NT2/D1 (cell line): ENCODE measurements around the gene PCDHGB7.

Experiments
- SUZ12 ChIP-seq: IDR thresholded peaks from 2 replicates; pipeline ENCODE4 v1.6.1; 2011; ENCODE audit not compliant: insufficient read length, insufficient read depth; ENCODE audit errors: extremely low read depth
- YY1 ChIP-seq: IDR thresholded peaks from 2 replicates; pipeline ENCODE4 v1.6.1; 2011; ENCODE audit not compliant: insufficient read length, insufficient read depth
- ZNF274 ChIP-seq: IDR thresholded peaks from 2 replicates; pipeline ENCODE4 v1.6.1; 2011; ENCODE audit warnings: mild to moderate bottlenecking, low read depth, low read length

DNA sequence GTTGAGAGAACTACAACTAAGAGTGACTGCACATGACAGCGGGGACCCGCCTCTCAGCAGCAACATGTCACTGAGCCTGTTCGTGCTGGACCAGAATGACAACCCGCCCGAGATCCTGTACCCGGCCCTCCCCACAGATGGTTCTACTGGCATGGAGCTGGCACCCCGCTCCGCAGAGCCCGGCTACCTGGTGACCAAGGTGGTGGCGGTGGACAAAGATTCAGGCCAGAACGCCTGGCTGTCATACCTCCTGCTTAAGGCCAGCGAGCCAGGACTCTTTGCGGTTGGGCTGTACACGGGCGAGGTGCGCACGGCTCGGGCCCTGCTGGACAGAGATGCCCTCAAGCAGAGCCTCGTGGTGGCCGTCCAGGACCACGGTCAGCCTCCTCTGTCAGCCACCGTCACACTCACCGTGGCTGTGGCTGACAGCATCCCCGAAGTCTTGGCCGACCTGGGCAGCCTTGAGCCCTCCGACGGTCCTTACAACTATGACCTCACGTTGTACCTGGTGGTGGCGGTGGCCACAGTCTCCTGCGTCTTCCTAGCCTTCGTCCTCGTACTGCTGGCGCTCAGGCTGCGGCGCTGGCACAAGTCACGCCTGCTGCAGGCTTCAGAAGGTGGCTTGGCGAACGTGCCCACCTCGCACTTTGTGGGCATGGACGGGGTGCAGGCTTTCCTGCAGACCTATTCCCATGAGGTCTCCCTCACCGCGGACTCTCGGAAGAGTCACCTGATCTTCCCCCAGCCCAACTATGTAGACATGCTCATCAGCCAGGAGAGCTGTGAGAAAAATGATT, 32.8 kb upstream of the PCDHGB7 start:
- TF ChIP-seq ZNF274 (no peak), YY1 (no peak), SUZ12 (no peak)
